ENCODE results near the gene WSCD1. TPM values are rescaled to one million over a fixed set of nuclear protein-coding genes. Genes with fewer than 3 reads are reported as not detected.

Gene WSCD1
- polyA plus RNA-seq, 4 donors, result 1.7 to 5.0 (median 3.1) TPM

DNA sequence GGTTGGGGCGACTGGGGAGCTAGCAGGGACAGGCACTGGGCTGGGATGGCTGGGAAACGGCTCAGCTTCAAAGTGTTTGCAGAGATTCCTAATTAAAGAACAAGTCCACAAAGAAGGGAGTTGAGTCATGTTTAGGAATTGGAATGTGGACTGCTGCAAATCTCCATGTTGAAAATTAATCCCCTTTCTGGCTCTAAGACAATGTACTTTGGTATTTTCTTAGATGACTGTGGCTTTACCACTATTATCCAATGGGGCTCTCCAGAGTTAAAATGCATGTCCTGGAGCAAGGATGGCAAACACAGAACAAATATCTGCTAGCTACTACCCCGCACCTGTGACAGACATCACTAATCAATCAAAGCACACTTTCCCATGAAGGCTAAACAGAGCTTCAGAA lies 22.2 kb upstream of the WSCD1 start:
- H3K36me3 ChIP-seq (ENCODE audit: control insufficient read depth in 3 of 3, insufficient read depth in 2 of 3, low read depth in 1 of 3, low read length in 3 of 3), result no peaks in the 10 kb centered on the region
- no peak for DNase-seq
- H3K9me3 ChIP-seq (ENCODE audit: control insufficient read depth in 2 of 2, insufficient read depth in 1 of 2, low read depth in 1 of 2, low read length in 1 of 2), result no peaks in the 10 kb centered on the region
- H3K27me3 ChIP-seq (ENCODE audit: control insufficient read depth in 3 of 3, insufficient read depth in 3 of 3, low read length in 3 of 3), result peaks cover 0 to 3% (median 0%) of the 10 kb centered on the region in 3 donors
- no peak overlapping the region for H3K27ac ChIP-seq (ENCODE audit: low read depth in 1 of 3, low read length in 2 of 3)
- no peak for FAIRE-seq
- H3K4me3 ChIP-seq (ENCODE audit: low read depth in 1 of 3, low read length in 3 of 3), result no peak overlapping the region
- WGBS, 3 donors, result 54 to 80% (median 62%) methylated on average over 3 of the region's 3 CpGs
- no peaks in the 10 kb centered on the region for H3K4me1 ChIP-seq (ENCODE audit: control insufficient read depth in 3 of 3, insufficient read depth in 2 of 3, low read depth in 1 of 3, low read length in 2 of 3)

DNA sequence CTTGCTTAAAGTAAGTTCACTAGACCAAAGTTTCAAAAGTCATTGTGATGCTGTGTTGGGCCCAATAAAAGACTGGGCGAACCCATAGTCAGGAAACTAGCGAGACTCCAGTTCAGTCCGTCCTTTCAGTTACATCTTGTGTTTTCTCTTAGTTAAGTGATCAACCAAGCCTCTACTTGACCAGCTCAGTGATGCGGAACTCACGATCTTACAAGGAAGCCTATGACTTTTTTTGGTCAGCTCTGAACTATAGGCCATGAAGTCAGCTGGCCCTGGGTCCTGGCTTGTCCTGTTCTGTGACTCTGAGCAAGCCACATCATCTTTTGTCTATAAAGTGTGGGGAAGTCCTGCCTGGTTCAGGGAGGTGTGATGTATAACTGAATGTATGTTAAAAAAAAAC lies 21.7 kb upstream of the WSCD1 start:
- FAIRE-seq, result no peak
- Histone ChIP-seq H3K9me3 (ENCODE audit: control insufficient read depth in 2 of 2, insufficient read depth in 1 of 2, low read depth in 1 of 2, low read length in 1 of 2) (no peaks in the 10 kb centered on the region), H3K27ac (ENCODE audit: low read depth in 1 of 3, low read length in 2 of 3) (no peak overlapping the region), H3K4me3 (ENCODE audit: low read depth in 1 of 3, low read length in 3 of 3) (no peak overlapping the region), H3K27me3 (ENCODE audit: control insufficient read depth in 3 of 3, insufficient read depth in 3 of 3, low read length in 3 of 3) (peaks cover 0 to 2% (median 0%) of the 10 kb centered on the region in 3 donors), H3K36me3 (ENCODE audit: control insufficient read depth in 3 of 3, insufficient read depth in 2 of 3, low read depth in 1 of 3, low read length in 3 of 3) (no peaks in the 10 kb centered on the region), H3K4me1 (ENCODE audit: control insufficient read depth in 3 of 3, insufficient read depth in 2 of 3, low read depth in 1 of 3, low read length in 2 of 3) (no peaks in the 10 kb centered on the region)
- no peak for DNase-seq
- WGBS, 3 donors, result 86 to 93% (median 89%) methylated on average over 5 of the region's 5 CpGs

DNA sequence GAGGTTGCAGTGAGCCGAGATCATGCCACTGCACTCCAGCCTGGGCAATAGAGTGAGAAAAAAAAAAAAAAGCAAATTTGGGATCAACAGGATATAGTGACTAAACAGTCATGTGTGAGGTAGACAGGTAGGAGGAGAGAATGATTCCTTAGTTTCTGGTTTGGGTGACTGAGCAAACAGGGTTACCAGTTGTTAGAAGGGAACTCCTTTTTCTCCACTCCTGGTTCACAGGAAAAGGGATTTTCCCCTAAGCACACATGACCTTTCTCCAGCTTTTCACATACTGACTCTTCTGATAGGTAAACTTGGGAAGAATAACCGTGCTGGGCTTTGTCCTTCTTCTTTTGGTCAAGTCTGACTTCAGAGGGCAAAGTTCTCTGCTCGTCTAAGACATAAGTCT lies 17.3 kb upstream of the WSCD1 start:
- DNase-seq (no peak), FAIRE-seq (no peak)
- WGBS, 3 donors, result 28 to 61% (median 43%) methylated on average over 3 of the region's 3 CpGs
- Histone ChIP-seq H3K9me3 (ENCODE audit: control insufficient read depth in 2 of 2, insufficient read depth in 1 of 2, low read depth in 1 of 2, low read length in 1 of 2) (no peaks in the 10 kb centered on the region), H3K4me3 (ENCODE audit: low read depth in 1 of 3, low read length in 3 of 3) (no peak overlapping the region), H3K36me3 (ENCODE audit: control insufficient read depth in 3 of 3, insufficient read depth in 2 of 3, low read depth in 1 of 3, low read length in 3 of 3) (no peaks in the 10 kb centered on the region), H3K27me3 (ENCODE audit: control insufficient read depth in 3 of 3, insufficient read depth in 3 of 3, low read length in 3 of 3) (no peaks in the 10 kb centered on the region), H3K4me1 (ENCODE audit: control insufficient read depth in 3 of 3, insufficient read depth in 2 of 3, low read depth in 1 of 3, low read length in 2 of 3) (no peaks in the 10 kb centered on the region), H3K27ac (ENCODE audit: low read depth in 1 of 3, low read length in 2 of 3) (no peak overlapping the region)

DNA sequence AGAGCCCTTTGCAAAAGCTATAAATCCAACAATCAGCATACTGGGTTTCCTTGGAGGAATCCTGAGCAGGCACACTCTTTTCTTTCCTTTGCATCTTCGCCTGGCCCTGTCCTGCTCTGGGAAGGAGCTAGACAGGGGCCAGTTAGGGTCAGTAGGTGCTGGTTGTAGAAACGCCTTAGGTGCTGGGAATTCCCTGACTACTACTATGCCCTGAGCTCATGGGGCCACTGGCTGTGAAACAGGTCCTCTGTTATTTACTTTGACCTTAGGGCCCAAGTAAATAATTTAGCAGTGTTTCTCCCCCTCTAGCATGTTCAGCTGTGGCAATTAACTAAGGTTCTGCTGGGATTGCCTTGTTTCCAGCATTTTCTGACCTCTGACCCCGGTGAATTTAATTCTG lies 15.8 kb upstream of the WSCD1 start:
- Histone ChIP-seq H3K27ac (ENCODE audit: low read depth in 1 of 3, low read length in 2 of 3) (no peak overlapping the region), H3K36me3 (ENCODE audit: control insufficient read depth in 3 of 3, insufficient read depth in 2 of 3, low read depth in 1 of 3, low read length in 3 of 3) (no peaks in the 10 kb centered on the region), H3K9me3 (ENCODE audit: control insufficient read depth in 2 of 2, insufficient read depth in 1 of 2, low read depth in 1 of 2, low read length in 1 of 2) (no peaks in the 10 kb centered on the region), H3K4me1 (ENCODE audit: control insufficient read depth in 3 of 3, insufficient read depth in 2 of 3, low read depth in 1 of 3, low read length in 2 of 3) (no peaks in the 10 kb centered on the region), H3K27me3 (ENCODE audit: control insufficient read depth in 3 of 3, insufficient read depth in 3 of 3, low read length in 3 of 3) (no peaks in the 10 kb centered on the region), H3K4me3 (ENCODE audit: low read depth in 1 of 3, low read length in 3 of 3) (no peak overlapping the region)
- DNase-seq (no peak), FAIRE-seq (no peak)
- WGBS, 3 donors, result 68 to 72% (median 69%) methylated on average over 3 of the region's 3 CpGs

DNA sequence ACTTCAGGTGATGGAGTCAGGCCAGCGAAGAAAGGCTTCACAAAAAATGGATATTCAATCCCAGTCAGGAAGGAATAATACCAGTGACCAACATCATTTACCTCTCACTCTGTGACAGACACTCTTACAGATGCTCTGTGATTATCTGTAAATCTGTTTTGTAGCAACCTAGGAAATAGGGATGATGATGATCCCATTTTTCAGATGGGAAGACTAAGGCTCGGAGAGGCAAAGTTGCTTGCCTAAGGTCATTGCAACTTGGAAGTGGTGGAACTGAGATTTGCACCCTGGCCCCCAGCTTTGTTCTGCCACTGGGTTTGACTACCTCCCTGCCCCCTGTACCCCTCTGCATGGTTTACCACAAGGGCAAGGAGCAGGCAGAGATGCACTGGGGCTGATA lies 14.1 kb upstream of the WSCD1 start:
- no peak for FAIRE-seq
- WGBS, 3 donors, result 84 to 94% (median 93%) methylated on average over 2 of the region's 2 CpGs
- no peaks in the 10 kb centered on the region for H3K9me3 ChIP-seq (ENCODE audit: control insufficient read depth in 2 of 2, insufficient read depth in 1 of 2, low read depth in 1 of 2, low read length in 1 of 2)
- no peak overlapping the region for H3K27ac ChIP-seq (ENCODE audit: low read depth in 1 of 3, low read length in 2 of 3)
- no peaks in the 10 kb centered on the region for H3K4me1 ChIP-seq (ENCODE audit: control insufficient read depth in 3 of 3, insufficient read depth in 2 of 3, low read depth in 1 of 3, low read length in 2 of 3)
- no peak for DNase-seq
- H3K4me3 ChIP-seq (ENCODE audit: low read depth in 1 of 3, low read length in 3 of 3), result no peak overlapping the region
- no peaks in the 10 kb centered on the region for H3K27me3 ChIP-seq (ENCODE audit: control insufficient read depth in 3 of 3, insufficient read depth in 3 of 3, low read length in 3 of 3)
- no peaks in the 10 kb centered on the region for H3K36me3 ChIP-seq (ENCODE audit: control insufficient read depth in 3 of 3, insufficient read depth in 2 of 3, low read depth in 1 of 3, low read length in 3 of 3)

DNA sequence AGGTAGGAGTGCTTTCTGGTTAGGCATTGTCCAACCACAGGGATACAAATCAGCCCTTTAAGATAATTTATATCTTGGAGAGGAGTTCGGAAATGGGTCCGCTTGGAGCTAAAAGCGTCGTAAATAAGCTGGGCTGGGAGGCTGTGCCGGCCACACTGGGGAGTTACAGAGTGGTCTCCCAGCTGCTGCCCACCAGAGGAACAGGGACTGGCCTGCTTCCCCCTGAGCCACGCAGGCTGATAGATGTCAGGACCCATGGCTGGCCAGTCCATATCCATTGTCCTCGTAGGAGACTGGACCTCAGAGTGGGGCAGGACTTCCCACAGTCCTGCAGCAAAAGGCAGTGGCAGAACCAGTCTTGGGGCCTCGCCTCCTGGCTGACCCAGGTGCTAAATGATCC lies 12.6 kb upstream of the WSCD1 start:
- Histone ChIP-seq H3K4me1 (ENCODE audit: control insufficient read depth in 3 of 3, insufficient read depth in 2 of 3, low read depth in 1 of 3, low read length in 2 of 3) (no peaks in the 10 kb centered on the region), H3K27me3 (ENCODE audit: control insufficient read depth in 3 of 3, insufficient read depth in 3 of 3, low read length in 3 of 3) (peaks cover 0 to 2% (median 0%) of the 10 kb centered on the region in 3 donors), H3K9me3 (ENCODE audit: control insufficient read depth in 2 of 2, insufficient read depth in 1 of 2, low read depth in 1 of 2, low read length in 1 of 2) (no peaks in the 10 kb centered on the region), H3K4me3 (ENCODE audit: low read depth in 1 of 3, low read length in 3 of 3) (no peak overlapping the region), H3K27ac (ENCODE audit: low read depth in 1 of 3, low read length in 2 of 3) (no peak overlapping the region), H3K36me3 (ENCODE audit: control insufficient read depth in 3 of 3, insufficient read depth in 2 of 3, low read depth in 1 of 3, low read length in 3 of 3) (no peaks in the 10 kb centered on the region)
- FAIRE-seq, result no peak
- WGBS, 3 donors, result 58 to 70% (median 69%) methylated on average over 8 of the region's 8 CpGs
- no peak for DNase-seq

DNA sequence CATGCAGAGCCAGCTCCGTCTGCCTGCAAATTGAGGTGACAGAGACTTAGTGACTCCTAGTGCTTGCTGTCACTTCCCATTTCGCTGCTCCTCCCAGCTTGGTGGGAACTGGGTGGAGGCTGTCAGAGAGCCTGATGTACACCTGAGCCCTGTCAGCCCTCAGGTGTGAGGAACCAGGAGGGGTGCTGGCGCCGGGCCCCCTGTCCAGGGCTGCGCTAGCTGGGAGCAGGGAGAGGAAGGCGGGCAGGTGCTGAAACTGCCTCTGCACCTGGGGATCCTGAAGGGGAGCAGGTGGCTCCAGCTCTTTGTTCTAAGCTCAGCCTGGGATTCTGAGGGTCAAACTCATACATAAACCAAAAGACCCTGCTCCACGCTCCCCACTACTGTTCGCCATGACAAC lies 10.8 kb upstream of the WSCD1 start:
- H3K27me3 ChIP-seq (ENCODE audit: control insufficient read depth in 3 of 3, insufficient read depth in 3 of 3, low read length in 3 of 3), result peaks cover 0 to 6% (median 3%) of the 10 kb centered on the region in 3 donors
- H3K27ac ChIP-seq (ENCODE audit: low read depth in 1 of 3, low read length in 2 of 3), result no peak overlapping the region
- H3K4me3 ChIP-seq (ENCODE audit: low read depth in 1 of 3, low read length in 3 of 3), result no peak overlapping the region
- no peaks in the 10 kb centered on the region for H3K4me1 ChIP-seq (ENCODE audit: control insufficient read depth in 3 of 3, insufficient read depth in 2 of 3, low read depth in 1 of 3, low read length in 2 of 3)
- H3K9me3 ChIP-seq (ENCODE audit: control insufficient read depth in 2 of 2, insufficient read depth in 1 of 2, low read depth in 1 of 2, low read length in 1 of 2), result no peaks in the 10 kb centered on the region
- DNase-seq (no peak), FAIRE-seq (no peak)
- WGBS, 3 donors, result 71 to 73% (median 72%) methylated on average over 8 of the region's 8 CpGs
- no peaks in the 10 kb centered on the region for H3K36me3 ChIP-seq (ENCODE audit: control insufficient read depth in 3 of 3, insufficient read depth in 2 of 3, low read depth in 1 of 3, low read length in 3 of 3)

DNA sequence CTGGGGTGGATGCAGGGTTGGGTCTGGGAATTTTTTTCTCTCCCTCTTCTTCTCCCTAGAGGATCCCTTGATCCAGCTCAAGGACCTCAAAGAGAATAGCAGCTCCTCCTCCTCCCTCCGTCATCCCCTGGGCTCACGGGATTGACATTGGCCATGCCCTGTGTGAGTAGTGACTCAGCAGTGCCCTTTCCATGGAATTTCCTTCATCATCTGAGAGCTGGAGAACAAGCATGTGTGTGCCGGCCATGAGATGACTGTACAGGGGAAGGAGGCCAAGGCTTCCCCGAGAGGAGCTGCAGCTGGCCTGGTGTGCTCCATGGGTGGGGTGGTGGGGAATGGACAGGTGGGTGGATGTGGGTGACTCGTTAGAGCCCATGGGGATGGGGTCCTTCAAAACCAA lies 8.9 kb upstream of the WSCD1 start:
- H3K4me3 ChIP-seq (ENCODE audit: low read depth in 1 of 3, low read length in 3 of 3), result no peak overlapping the region
- no peak for FAIRE-seq
- no peaks in the 10 kb centered on the region for H3K9me3 ChIP-seq (ENCODE audit: control insufficient read depth in 2 of 2, insufficient read depth in 1 of 2, low read depth in 1 of 2, low read length in 1 of 2)
- DNase-seq, result no peak
- H3K36me3 ChIP-seq (ENCODE audit: control insufficient read depth in 3 of 3, insufficient read depth in 2 of 3, low read depth in 1 of 3, low read length in 3 of 3), result no peaks in the 10 kb centered on the region
- no peak overlapping the region for H3K27ac ChIP-seq (ENCODE audit: low read depth in 1 of 3, low read length in 2 of 3)
- no peaks in the 10 kb centered on the region for H3K4me1 ChIP-seq (ENCODE audit: control insufficient read depth in 3 of 3, insufficient read depth in 2 of 3, low read depth in 1 of 3, low read length in 2 of 3)
- peaks cover 0 to 6% (median 5%) of the 10 kb centered on the region in 3 donors for H3K27me3 ChIP-seq (ENCODE audit: control insufficient read depth in 3 of 3, insufficient read depth in 3 of 3, low read length in 3 of 3)
- WGBS, 3 donors, result 48 to 65% (median 54%) methylated on average over 5 of the region's 5 CpGs

DNA sequence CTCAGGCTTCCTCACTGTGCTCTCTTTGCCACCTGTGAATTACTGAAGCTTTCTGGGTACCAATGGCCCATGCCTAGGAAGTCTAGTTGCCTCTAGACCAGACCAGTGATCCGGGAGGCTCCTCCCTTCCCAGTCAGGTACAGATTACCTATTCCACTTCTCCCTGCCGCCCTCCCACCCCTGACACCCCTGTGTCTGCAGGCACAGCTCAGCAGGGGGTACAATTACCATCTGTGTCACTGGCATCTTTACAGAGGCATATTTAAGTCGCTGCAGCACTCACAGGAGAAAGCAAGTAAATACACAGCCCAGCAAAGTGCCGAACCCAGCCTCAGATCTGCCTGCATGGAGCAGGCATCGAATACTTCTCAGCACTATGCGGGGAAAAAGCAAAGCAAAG lies 5.3 kb upstream of the WSCD1 start:
- no peak for FAIRE-seq
- H3K27ac ChIP-seq (ENCODE audit: low read depth in 1 of 3, low read length in 2 of 3), result no peak overlapping the region
- 51 to 54% (median 54%) methylated on average over 5 to 6 of the region's 6 CpGs for whole genome bisulfite sequencing, 3 donors
- H3K36me3 ChIP-seq (ENCODE audit: control insufficient read depth in 3 of 3, insufficient read depth in 2 of 3, low read depth in 1 of 3, low read length in 3 of 3), result no peaks in the 10 kb centered on the region
- H3K4me1 ChIP-seq (ENCODE audit: control insufficient read depth in 3 of 3, insufficient read depth in 2 of 3, low read depth in 1 of 3, low read length in 2 of 3), result no peaks in the 10 kb centered on the region
- DNase-seq, result no peak
- peaks cover 2 to 23% (median 12%) of the 10 kb centered on the region in 3 donors for H3K27me3 ChIP-seq (ENCODE audit: control insufficient read depth in 3 of 3, insufficient read depth in 3 of 3, low read length in 3 of 3)
- H3K9me3 ChIP-seq (ENCODE audit: control insufficient read depth in 2 of 2, insufficient read depth in 1 of 2, low read depth in 1 of 2, low read length in 1 of 2), result no peaks in the 10 kb centered on the region
- H3K4me3 ChIP-seq (ENCODE audit: low read depth in 1 of 3, low read length in 3 of 3), result no peak overlapping the region

All from small intestine (tissue), 7 donors.